GM12873 (cell line): ENCODE data around the gene C9orf78.

Experiments used
- CTCF ChIP-seq: IDR thresholded peaks from 2 replicates; pipeline ENCODE4 v1.5.1; 2012; ENCODE audit warnings: low read depth, mild to moderate bottlenecking, moderate library complexity, low read length, control low read depth; ENCODE audit not compliant: insufficient read depth; ENCODE audit errors: missing control alignments

The C9orf78 gene

GRCh38 chr9:129811967-129812363 lies 23.1 kb downstream of the C9orf78 start:
- TF ChIP-seq CTCF = no peak

- no peak for TF ChIP-seq CTCF
Measured at GRCh38 chr9:129810788-129811187, 24.3 kb downstream of the C9orf78 start.

GRCh38 chr9:129810116-129810515 lies 25.0 kb downstream of the C9orf78 start:
- TF ChIP-seq CTCF = no peak

- no peak for TF ChIP-seq CTCF
Measured at GRCh38 chr9:129809346-129809745, 25.7 kb downstream of the C9orf78 start.

GRCh38 chr9:129806061-129806460 lies 29.0 kb downstream of the C9orf78 start:
- TF ChIP-seq CTCF = no peak

- no peak for TF ChIP-seq CTCF
Measured at GRCh38 chr9:129803676-129804060, 31.4 kb downstream of the C9orf78 start.

- TF ChIP-seq CTCF = no peak
Measured at GRCh38 chr9:129802833-129803675, 32.0 kb downstream of the C9orf78 start, which contains the start of gene TOR1B. TSS of gene TOR1B (plus strand) at chr9:129803184. CDS start at chr9:129803213, 29 bp downstream.
